Activated T-helper 2 cell treated with anti-CD3 and anti-CD28 coated beads, Interferon-gamma antibody, Interleukin-2, Interleukin-4, amounts not matched to agents 10 μg/mL and 5 μg/mL and 100 μg/mL, durations not matched to agents 14 hours and 24 hours and 36 hours (primary cell): ENCODE results near the gene BAZ1A. TPM values are rescaled to one million over a fixed set of nuclear protein-coding genes. Genes with fewer than 3 reads are reported as not detected.

Experiments
- DNase-seq: peaks from one replicate; pipeline ENCODE4 v3.0.0; 2021; ENCODE audit warnings: low spot score
- H3K27ac Mint-ChIP-seq: one replicate; pipeline ENCODE4 v1.8.0; 2021; ENCODE audit warnings: mixed read lengths
- H3K27me3 Mint-ChIP-seq: one replicate; pipeline ENCODE4 v1.8.0; 2021; ENCODE audit warnings: low read depth, mixed read lengths
- H3K36me3 Mint-ChIP-seq: one replicate; pipeline ENCODE4 v1.8.0; 2021; ENCODE audit warnings: low read depth, mixed read lengths
- H3K4me1 Mint-ChIP-seq: one replicate; pipeline ENCODE4 v1.8.0; 2021; ENCODE audit warnings: low read depth, mixed read lengths
- H3K4me3 Mint-ChIP-seq: one replicate; pipeline ENCODE4 v1.8.0; 2021; ENCODE audit warnings: low read depth, mild to moderate bottlenecking, moderate library complexity, mixed read lengths
- H3K9me3 Mint-ChIP-seq: one replicate; pipeline ENCODE4 v1.8.0; 2021; ENCODE audit warnings: mixed read lengths
- intact Hi-C: fragments of 100-400 bp; cut with micrococcal nuclease; formaldehyde crosslinking; loops from one replicate; pipeline ENCODE4 v1.15.1; 2023
- total RNA-seq: library from RNA; stranded (reverse); gene quantifications from 2 replicates; pipeline ENCODE4 v1.2.3, GENCODE V29; 2022

BAZ1A gene
- 81.7 and 85.7 TPM in 2 replicates for total RNA-seq

- peak; percentile 47 for DNase-seq
- Mint-ChIP-seq H3K4me1 (peaks cover 22% of the 10 kb centered on the region), H3K36me3 (peaks cover 34% of the 10 kb centered on the region), H3K4me3 (peak within 1 kb of the TSS; percentile 100), H3K9me3 (no peaks in the 10 kb centered on the region), H3K27ac (peak within 1 kb of the TSS; percentile 100), H3K27me3 (no peaks in the 10 kb centered on the region)
- intact Hi-C loops: loop anchor here (2.0 to 10.0 kb wide), 3 partner anchors 240 to 950 kb away; partner anchors contain the start of genes BRMS1L and SNX6
Measured at GRCh38 chr14:34875031-34875922, at the start of gene BAZ1A. TSS of gene BAZ1A (minus strand) at chr14:34875360. CDS start at chr14:34874604, 756 bp downstream.

- no peaks in the 10 kb centered on the region for H3K4me1 Mint-ChIP-seq
Measured at GRCh38 chr14:34920339-34920738, 45.2 kb upstream of the BAZ1A start.

GRCh38 chr14:34913619-34914018, 38.5 kb upstream of the BAZ1A start:
- Mint-ChIP-seq H3K27me3 (no peaks in the 10 kb centered on the region), H3K4me3 (no peak overlapping the region), H3K4me1 (no peaks in the 10 kb centered on the region), H3K9me3 (no peaks in the 10 kb centered on the region), H3K27ac (no peak overlapping the region), H3K36me3 (no peaks in the 10 kb centered on the region)
- intact Hi-C loops: no loop called here
- DNase-seq: no peak

More at GRCh38 chr14:34920339-34920738, 45.2 kb upstream of the BAZ1A start:
- intact Hi-C loops: no loop called here
- no peak for DNase-seq
- Mint-ChIP-seq H3K27me3 (no peaks in the 10 kb centered on the region), H3K27ac (no peak overlapping the region), H3K36me3 (no peaks in the 10 kb centered on the region), H3K4me3 (no peak overlapping the region), H3K9me3 (no peaks in the 10 kb centered on the region)

- Mint-ChIP-seq H3K4me3 (no peak overlapping the region), H3K9me3 (no peaks in the 10 kb centered on the region), H3K27ac (no peak overlapping the region), H3K36me3 (no peaks in the 10 kb centered on the region), H3K4me1 (no peaks in the 10 kb centered on the region), H3K27me3 (no peaks in the 10 kb centered on the region)
- intact Hi-C loops: no loop called here
- DNase-seq: no peak
Measured at GRCh38 chr14:34912966-34913365, 37.8 kb upstream of the BAZ1A start.

- no peak overlapping the region for H3K4me3 Mint-ChIP-seq
- H3K9me3 Mint-ChIP-seq: no peaks in the 10 kb centered on the region
- no peak for DNase-seq
- H3K27me3 Mint-ChIP-seq: no peaks in the 10 kb centered on the region
- H3K36me3 Mint-ChIP-seq: no peaks in the 10 kb centered on the region
- no peak overlapping the region for H3K27ac Mint-ChIP-seq
- intact Hi-C loops: no loop called here
- no peaks in the 10 kb centered on the region for H3K4me1 Mint-ChIP-seq
Measured at GRCh38 chr14:34912182-34912581, 37.0 kb upstream of the BAZ1A start.

GRCh38 chr14:34911209-34912150, 36.3 kb upstream of the BAZ1A start:
- Mint-ChIP-seq H3K27me3 (no peaks in the 10 kb centered on the region), H3K4me1 (no peaks in the 10 kb centered on the region), H3K36me3 (no peaks in the 10 kb centered on the region), H3K4me3 (no peak overlapping the region), H3K27ac (no peak overlapping the region), H3K9me3 (no peaks in the 10 kb centered on the region)
- DNase-seq: no peak
- intact Hi-C loops: no loop called here

GRCh38 chr14:34906287-34906686, 31.1 kb upstream of the BAZ1A start:
- H3K36me3 Mint-ChIP-seq: no peaks in the 10 kb centered on the region
- no peak overlapping the region for H3K4me3 Mint-ChIP-seq
- H3K9me3 Mint-ChIP-seq: no peaks in the 10 kb centered on the region
- no peaks in the 10 kb centered on the region for H3K4me1 Mint-ChIP-seq
- no peaks in the 10 kb centered on the region for H3K27me3 Mint-ChIP-seq
- DNase-seq: no peak
- intact Hi-C loops: no loop called here
- H3K27ac Mint-ChIP-seq: no peak overlapping the region

- no peaks in the 10 kb centered on the region for H3K9me3 Mint-ChIP-seq
- H3K36me3 Mint-ChIP-seq: no peaks in the 10 kb centered on the region
- no peak overlapping the region for H3K27ac Mint-ChIP-seq
- H3K27me3 Mint-ChIP-seq: no peaks in the 10 kb centered on the region
- peaks cover 5% of the 10 kb centered on the region for H3K4me1 Mint-ChIP-seq
- H3K4me3 Mint-ChIP-seq: no peak overlapping the region
- intact Hi-C loops: no loop called here
- no peak for DNase-seq
Measured at GRCh38 chr14:34895277-34895676, 20.1 kb upstream of the BAZ1A start.

- no peak for DNase-seq
- Mint-ChIP-seq H3K36me3 (no peaks in the 10 kb centered on the region), H3K4me3 (no peak overlapping the region), H3K4me1 (peaks cover 5% of the 10 kb centered on the region), H3K9me3 (no peaks in the 10 kb centered on the region), H3K27ac (no peak overlapping the region), H3K27me3 (no peaks in the 10 kb centered on the region)
- intact Hi-C loops: no loop called here
Measured at GRCh38 chr14:34890937-34891336, 15.8 kb upstream of the BAZ1A start.

- Mint-ChIP-seq H3K4me1 (peaks cover 5% of the 10 kb centered on the region), H3K36me3 (no peaks in the 10 kb centered on the region), H3K4me3 (no peak overlapping the region), H3K27me3 (no peaks in the 10 kb centered on the region), H3K27ac (no peak overlapping the region), H3K9me3 (no peaks in the 10 kb centered on the region)
- DNase-seq: no peak
- intact Hi-C loops: no loop called here
Measured at GRCh38 chr14:34888186-34888585, 13.0 kb upstream of the BAZ1A start.

- Mint-ChIP-seq H3K4me3 (no peak overlapping the region), H3K27ac (no peak overlapping the region), H3K27me3 (no peaks in the 10 kb centered on the region), H3K9me3 (no peaks in the 10 kb centered on the region), H3K4me1 (no peaks in the 10 kb centered on the region), H3K36me3 (no peaks in the 10 kb centered on the region)
- DNase-seq: no peak
- intact Hi-C loops: no loop called here
Measured at GRCh38 chr14:34883954-34884353, 8.8 kb upstream of the BAZ1A start.

GRCh38 chr14:34874386-34875030, 652 bp downstream of the BAZ1A start:
- intact Hi-C loops: loop anchor here (1.0 to 10.0 kb wide), 6 partner anchors 62 to 950 kb away; partner anchors contain the start of genes BRMS1L, PPP2R3C, PRORP and SNX6
- no peaks in the 10 kb centered on the region for H3K9me3 Mint-ChIP-seq

More at GRCh38 chr14:34874386-34875030, 652 bp downstream of the BAZ1A start:
- Mint-ChIP-seq H3K4me1 (peaks cover 26% of the 10 kb centered on the region), H3K27ac (peak overlapping the region; percentile 99), H3K27me3 (no peaks in the 10 kb centered on the region), H3K4me3 (peak overlapping the region; percentile 95), H3K36me3 (peaks cover 40% of the 10 kb centered on the region)
- no peak for DNase-seq
